ENCODE data around the gene NOL6.

DNA sequence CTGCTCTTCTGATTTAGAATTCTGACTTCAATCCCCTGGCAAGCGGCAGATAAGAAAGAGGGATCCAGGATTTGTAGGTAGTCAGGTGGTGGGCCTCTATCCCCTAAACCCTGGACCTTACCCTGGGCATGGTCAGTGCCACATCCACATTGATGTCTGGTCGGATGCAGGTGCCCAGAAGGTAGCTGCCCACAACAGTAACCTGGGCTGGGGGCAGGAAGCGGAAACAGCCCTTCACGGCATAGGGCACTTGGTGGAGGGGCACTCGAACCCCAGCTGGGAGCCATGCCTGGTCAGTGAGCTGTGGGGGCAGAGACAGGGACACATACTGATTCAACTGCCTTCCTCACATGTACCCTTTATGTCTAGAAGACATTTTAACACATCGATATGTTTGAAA lies 3.8 kb downstream of the NOL6 start:
- TF ChIP-seq CTCF (conservative IDR thresholded peaks at IDR 0.05) = no peak
- no peak for TF ChIP-seq ZFX (IDR thresholded peaks at IDR 0.05)
